Upper lobe of left lung (tissue), 6 donors: ENCODE measurements around the gene UNKL. TPM values are rescaled to one million over a fixed set of nuclear protein-coding genes. Genes with fewer than 3 reads are reported as not detected.

Experiments used
- ATAC-seq, 2 donors: fragments of 200-7000 bp; cut with Tn5 transposase; one replicate each; pipeline ENCODE4 v1.9.1; 2022; ENCODE audit warnings: mild to moderate bottlenecking in 2 of 2, moderate library complexity in 2 of 2; ENCODE audit not compliant: low FRiP score in 2 of 2
- DNase-seq, 2 donors: peaks; one replicate each; pipeline ENCODE4 v3.0.0-alpha.2; 2019 to 2020
- H3K27ac ChIP-seq, 4 donors: fragments of 200-600 bp; sonication (generic); one replicate each; pipeline ENCODE4 v1.5.1; 2016 to 2019
- H3K27me3 ChIP-seq, 4 donors: fragments of 200-600 bp; sonication (generic); one replicate each; pipeline ENCODE4 v1.5.1; 2017 to 2019
- H3K36me3 ChIP-seq, 4 donors: fragments of 200-600 bp; sonication (generic); one replicate each; pipeline ENCODE4 v1.5.1; 2016 to 2019
- H3K4me1 ChIP-seq, 4 donors: fragments of 200-600 bp; sonication (generic); one replicate each; pipeline ENCODE4 v1.5.1; 2018 to 2019
- H3K4me3 ChIP-seq, 4 donors: fragments of 200-600 bp; sonication (generic); one replicate each; pipeline ENCODE4 v1.5.1; 2017 to 2019; ENCODE audit warnings: mild to moderate bottlenecking in 2 of 4, moderate library complexity in 1 of 4
- H3K9me3 ChIP-seq, 4 donors: fragments of 200-600 bp; sonication (generic); one replicate each; pipeline ENCODE4 v1.5.1; 2018 to 2019
- EP300 ChIP-seq, 4 donors: sonication (generic); formaldehyde crosslinking; IDR thresholded peaks; one replicate each; pipeline ENCODE4 v1.5.1; 2017; ENCODE audit warnings: antibody characterized with exemption in 4 of 4, control low read depth in 2 of 4
- POLR2A ChIP-seq, 4 donors: fragments of 450-650 bp; IDR thresholded peaks; one replicate each; pipeline ENCODE4 v1.5.1; 2016 to 2017; ENCODE audit warnings: antibody characterized with exemption in 4 of 4, mild to moderate bottlenecking in 2 of 4
- POLR2AphosphoS5 ChIP-seq, 2 donors: sonication (generic); formaldehyde crosslinking; IDR thresholded peaks; one replicate each; pipeline ENCODE4 v1.5.1; 2017; ENCODE audit warnings: antibody characterized with exemption in 2 of 2
- WGBS, 2 donors: methylation state at CpG; one replicate each; pipeline ENCODE4 v1.1.5; 2017 to 2018; 5-methylcytosine and 5-hydroxymethylcytosine counted together
- total RNA-seq, 6 donors: library from RNA; depleted of rRNA in 4 of 6; stranded (reverse); fragments of >200 nt in 4 of 6; gene quantifications; one replicate each; pipeline versions ENCODE4 v1.1.0 to v1.2.1, GENCODE V29; 2016 to 2021
- TF ChIP-seq, protein P1 (sequence below), 6 experiments: fragments of 450-650 bp in 4 of 6; fragments of 200-600 bp in 2 of 6; sonication (generic) in 2 of 6; IDR thresholded peaks; one replicate each; pipeline ENCODE4 v1.5.1; 2016 to 2019; ENCODE audit warnings: antibody characterized with exemption in 6 of 6
- donor health status: DM: no; HTN: no; CAD: no; lungs with moderate emphysema.
- donor health status: DM: no; HTN: yes; CAD: no; lungs with severe emphysema.

Gene UNKL
- total RNA-seq, 6 donors from 2014 or later = 7.6 to 83.8 (median 28.0) TPM

GRCh38 chr16:1381612-1382406 is 32.7 kb downstream of the UNKL start:
- Histone ChIP-seq H3K36me3 (peaks cover 13 to 52% (median 35%) of the 10 kb centered on the region in 4 donors), H3K9me3 (no peaks in the 10 kb centered on the region), H3K4me1 (peaks cover 13 to 25% (median 21%) of the 10 kb centered on the region in 4 donors), H3K4me3 (no peak overlapping the region), H3K27ac (no peak overlapping the region), H3K27me3 (no peaks in the 10 kb centered on the region)
- 91 to 94% methylated on average over 6 to 9 of the region's 9 CpGs for WGBS, 2 donors
- ATAC-seq (no peak), DNase-seq (no peak)
- no peak for TF ChIP-seq POLR2AphosphoS5 (IDR thresholded peaks at IDR 0.05)
- no peak for TF ChIP-seq EP300 (IDR thresholded peaks at IDR 0.05)
- TF ChIP-seq, protein P1, sequence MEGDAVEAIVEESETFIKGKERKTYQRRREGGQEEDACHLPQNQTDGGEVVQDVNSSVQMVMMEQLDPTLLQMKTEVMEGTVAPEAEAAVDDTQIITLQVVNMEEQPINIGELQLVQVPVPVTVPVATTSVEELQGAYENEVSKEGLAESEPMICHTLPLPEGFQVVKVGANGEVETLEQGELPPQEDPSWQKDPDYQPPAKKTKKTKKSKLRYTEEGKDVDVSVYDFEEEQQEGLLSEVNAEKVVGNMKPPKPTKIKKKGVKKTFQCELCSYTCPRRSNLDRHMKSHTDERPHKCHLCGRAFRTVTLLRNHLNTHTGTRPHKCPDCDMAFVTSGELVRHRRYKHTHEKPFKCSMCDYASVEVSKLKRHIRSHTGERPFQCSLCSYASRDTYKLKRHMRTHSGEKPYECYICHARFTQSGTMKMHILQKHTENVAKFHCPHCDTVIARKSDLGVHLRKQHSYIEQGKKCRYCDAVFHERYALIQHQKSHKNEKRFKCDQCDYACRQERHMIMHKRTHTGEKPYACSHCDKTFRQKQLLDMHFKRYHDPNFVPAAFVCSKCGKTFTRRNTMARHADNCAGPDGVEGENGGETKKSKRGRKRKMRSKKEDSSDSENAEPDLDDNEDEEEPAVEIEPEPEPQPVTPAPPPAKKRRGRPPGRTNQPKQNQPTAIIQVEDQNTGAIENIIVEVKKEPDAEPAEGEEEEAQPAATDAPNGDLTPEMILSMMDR (IDR thresholded peaks at IDR 0.05) = no peak
- no peak for TF ChIP-seq POLR2A (IDR thresholded peaks at IDR 0.05)

DNA sequence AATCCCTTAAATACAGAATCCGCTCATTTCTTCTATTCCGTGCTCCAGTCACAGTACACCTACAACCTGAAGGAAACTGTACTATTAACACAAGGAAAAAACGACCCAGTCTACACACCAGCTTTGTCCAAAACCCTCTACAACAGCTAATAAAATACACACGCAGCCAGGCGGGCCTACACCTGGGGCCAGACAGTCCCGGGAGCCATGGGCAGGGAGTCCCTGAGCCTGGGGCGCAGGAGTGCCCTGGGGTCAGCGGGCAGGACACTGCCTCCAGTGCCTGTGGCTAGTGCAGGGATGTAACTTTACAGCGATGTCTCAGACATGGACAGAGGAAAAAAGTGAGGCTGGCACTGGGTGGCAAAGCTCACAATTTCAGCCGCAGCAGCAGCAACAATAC is 34.3 kb downstream of the UNKL start:
- Histone ChIP-seq H3K36me3 (peaks cover 17 to 51% (median 37%) of the 10 kb centered on the region in 4 donors), H3K4me3 (peak overlapping the region in 1 of 4 donors; percentile 63), H3K4me1 (peaks cover 13 to 25% (median 21%) of the 10 kb centered on the region in 4 donors), H3K27ac (peak overlapping the region in 2 of 4 donors; percentile 79 to 82), H3K27me3 (no peaks in the 10 kb centered on the region), H3K9me3 (no peaks in the 10 kb centered on the region)
- no peak for TF ChIP-seq EP300 (IDR thresholded peaks at IDR 0.05)
- no peak for TF ChIP-seq POLR2AphosphoS5 (IDR thresholded peaks at IDR 0.05)
- TF ChIP-seq, protein P1 (IDR thresholded peaks at IDR 0.05) = no peak
- no peak for TF ChIP-seq POLR2A (IDR thresholded peaks at IDR 0.05)
- WGBS, 2 donors = 85 to 91% methylated on average over 10 of the region's 10 CpGs
- ATAC-seq = no peak
- DNase-seq = no peak

DNA sequence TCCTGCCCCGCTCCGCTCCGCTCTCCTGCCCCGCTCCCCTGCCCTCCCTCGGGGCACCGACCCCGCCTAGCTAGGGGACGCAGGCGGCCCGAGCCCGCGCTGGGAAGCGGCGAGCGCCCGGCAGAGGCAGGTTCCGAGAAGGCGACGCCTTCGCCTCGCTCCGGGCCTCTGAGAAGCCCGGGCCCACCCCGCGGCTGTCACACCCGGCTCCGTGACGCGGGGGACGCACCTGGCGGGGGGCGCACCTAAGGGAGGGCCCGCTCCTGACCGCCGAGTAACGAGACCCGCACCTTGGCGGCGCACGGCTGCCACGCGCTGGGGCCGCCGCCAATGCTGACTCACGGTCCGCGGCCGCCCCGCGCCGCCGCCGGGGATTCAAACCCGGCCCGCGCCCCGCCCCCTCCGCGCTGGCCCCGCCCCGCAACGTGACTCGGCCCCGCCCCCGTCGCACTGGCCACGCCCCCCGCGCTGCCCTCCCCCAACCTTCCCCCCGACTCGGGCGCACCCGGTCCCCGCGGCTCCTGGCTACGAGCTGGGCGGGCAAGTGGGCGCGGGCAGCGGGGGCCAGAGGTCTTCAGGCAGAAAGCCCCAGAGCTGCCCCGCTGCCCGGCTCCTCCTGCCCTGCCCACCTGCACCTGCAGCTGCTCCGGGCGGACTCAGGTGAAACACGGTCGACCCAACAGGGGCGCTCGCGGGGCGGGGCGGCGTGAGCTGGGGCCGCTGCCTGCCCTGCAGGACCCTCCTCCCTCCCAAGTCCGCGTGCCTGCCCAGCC is 35.0 kb downstream of the UNKL start:
- Histone ChIP-seq H3K27me3 (no peaks in the 10 kb centered on the region), H3K36me3 (peaks cover 12 to 49% (median 34%) of the 10 kb centered on the region in 4 donors), H3K4me3 (peak overlapping the region; percentile 15 to 63 (median 59)), H3K4me1 (peaks cover 13 to 25% (median 21%) of the 10 kb centered on the region in 4 donors), H3K9me3 (no peaks in the 10 kb centered on the region), H3K27ac (peak overlapping the region; percentile 62 to 82 (median 78))
- TF ChIP-seq POLR2AphosphoS5 (IDR thresholded peaks at IDR 0.05) (peak in 1 of 2 donors; percentile 0), POLR2A (IDR thresholded peaks at IDR 0.05) (peak in 1 of 4 donors; percentile 17)
- TF ChIP-seq, protein P1 (IDR thresholded peaks at IDR 0.05) = no peak
- WGBS, 2 donors = 20 to 24% methylated on average over 8 to 36 of the region's 95 CpGs
- ATAC-seq (peak in 1 of 2 donors; percentile 90), DNase-seq (peak; percentile 50 to 94)

DNA sequence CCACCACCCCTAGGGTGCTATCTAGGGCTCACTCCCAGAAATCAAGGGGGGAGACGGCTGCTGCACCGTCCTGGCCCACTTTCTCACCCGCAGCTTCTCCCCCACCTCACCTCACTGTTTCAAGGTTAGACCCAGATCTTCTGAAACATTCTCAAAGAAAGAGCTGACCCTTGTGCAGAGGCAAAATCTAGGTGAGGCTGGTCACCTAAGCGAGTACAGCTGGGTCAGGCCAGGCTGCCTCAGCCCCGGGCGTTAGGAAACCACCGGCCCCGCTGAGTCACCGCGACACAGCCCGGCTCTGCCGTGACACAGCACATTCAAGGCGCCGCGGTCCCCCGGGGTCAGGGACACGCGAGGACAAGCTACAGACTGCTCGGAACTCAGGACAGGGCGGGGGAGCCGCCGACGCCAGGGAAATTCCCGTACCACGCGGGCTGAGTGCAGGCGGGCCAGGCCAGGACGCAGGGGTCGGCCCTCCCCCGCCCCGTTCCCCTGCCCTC is 35.6 kb downstream of the UNKL start:
- peak; percentile 84 to 93 for DNase-seq
- Histone ChIP-seq H3K9me3 (no peaks in the 10 kb centered on the region), H3K27me3 (no peaks in the 10 kb centered on the region), H3K4me1 (peaks cover 13 to 25% (median 21%) of the 10 kb centered on the region in 4 donors), H3K4me3 (peak overlapping the region; percentile 15 to 63 (median 59)), H3K27ac (peak overlapping the region; percentile 62 to 82 (median 78)), H3K36me3 (peaks cover 12 to 43% (median 28%) of the 10 kb centered on the region in 4 donors)
- no peak for TF ChIP-seq POLR2A (IDR thresholded peaks at IDR 0.05)
- TF ChIP-seq POLR2AphosphoS5 (IDR thresholded peaks at IDR 0.05) = peak; percentile 43 to 60
- TF ChIP-seq, protein P1 (IDR thresholded peaks at IDR 0.05) = no peak
- TF ChIP-seq EP300 (IDR thresholded peaks at IDR 0.05) = peak in 2 of 4 donors; percentile 68 to 69
- ATAC-seq = peak; percentile 63 to 80
- 17 to 83% methylated on average over 3 to 15 of the region's 31 CpGs for WGBS, 2 donors
